Measurements from ENCODE around the gene CRYBB1.

DNA sequence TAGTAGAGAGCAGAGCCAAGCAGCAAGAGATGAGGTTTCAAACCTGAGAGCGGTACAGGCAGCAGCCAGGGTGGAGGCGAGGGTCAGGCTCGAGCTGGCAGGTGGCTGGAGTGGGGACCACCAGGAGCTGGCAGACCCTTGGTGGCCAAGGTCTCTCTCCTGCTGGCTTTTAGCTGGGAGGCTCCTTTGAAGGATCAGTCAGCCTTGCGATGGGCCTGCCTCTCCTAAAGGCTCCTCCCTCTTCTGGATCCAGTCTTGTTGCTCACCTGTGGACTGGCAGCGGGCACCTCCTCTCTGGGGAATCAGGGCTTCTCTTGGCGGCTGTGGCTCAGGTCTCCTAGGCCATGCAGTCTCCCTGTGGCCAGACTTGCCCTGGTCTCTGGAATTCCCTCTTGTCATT is 52.6 kb downstream of the CRYBB1 start:
- TF ChIP-seq, protein P1, sequence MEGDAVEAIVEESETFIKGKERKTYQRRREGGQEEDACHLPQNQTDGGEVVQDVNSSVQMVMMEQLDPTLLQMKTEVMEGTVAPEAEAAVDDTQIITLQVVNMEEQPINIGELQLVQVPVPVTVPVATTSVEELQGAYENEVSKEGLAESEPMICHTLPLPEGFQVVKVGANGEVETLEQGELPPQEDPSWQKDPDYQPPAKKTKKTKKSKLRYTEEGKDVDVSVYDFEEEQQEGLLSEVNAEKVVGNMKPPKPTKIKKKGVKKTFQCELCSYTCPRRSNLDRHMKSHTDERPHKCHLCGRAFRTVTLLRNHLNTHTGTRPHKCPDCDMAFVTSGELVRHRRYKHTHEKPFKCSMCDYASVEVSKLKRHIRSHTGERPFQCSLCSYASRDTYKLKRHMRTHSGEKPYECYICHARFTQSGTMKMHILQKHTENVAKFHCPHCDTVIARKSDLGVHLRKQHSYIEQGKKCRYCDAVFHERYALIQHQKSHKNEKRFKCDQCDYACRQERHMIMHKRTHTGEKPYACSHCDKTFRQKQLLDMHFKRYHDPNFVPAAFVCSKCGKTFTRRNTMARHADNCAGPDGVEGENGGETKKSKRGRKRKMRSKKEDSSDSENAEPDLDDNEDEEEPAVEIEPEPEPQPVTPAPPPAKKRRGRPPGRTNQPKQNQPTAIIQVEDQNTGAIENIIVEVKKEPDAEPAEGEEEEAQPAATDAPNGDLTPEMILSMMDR (IDR thresholded peaks at IDR 0.05; ENCODE audit: poor library complexity) = no peak
- TF ChIP-seq EZH2 (IDR thresholded peaks at IDR 0.05; ENCODE audit: borderline replicate concordance) = no peak

Measured in hepatocyte (in vitro differentiated cells).